NCI-H226 (cell line): Measurements from ENCODE around the gene NPPA.

ENCODE experiments used
- DNase-seq: peaks from one replicate; pipeline ENCODE4 v3.0.0-alpha.2; 2015

Gene NPPA

DNA sequence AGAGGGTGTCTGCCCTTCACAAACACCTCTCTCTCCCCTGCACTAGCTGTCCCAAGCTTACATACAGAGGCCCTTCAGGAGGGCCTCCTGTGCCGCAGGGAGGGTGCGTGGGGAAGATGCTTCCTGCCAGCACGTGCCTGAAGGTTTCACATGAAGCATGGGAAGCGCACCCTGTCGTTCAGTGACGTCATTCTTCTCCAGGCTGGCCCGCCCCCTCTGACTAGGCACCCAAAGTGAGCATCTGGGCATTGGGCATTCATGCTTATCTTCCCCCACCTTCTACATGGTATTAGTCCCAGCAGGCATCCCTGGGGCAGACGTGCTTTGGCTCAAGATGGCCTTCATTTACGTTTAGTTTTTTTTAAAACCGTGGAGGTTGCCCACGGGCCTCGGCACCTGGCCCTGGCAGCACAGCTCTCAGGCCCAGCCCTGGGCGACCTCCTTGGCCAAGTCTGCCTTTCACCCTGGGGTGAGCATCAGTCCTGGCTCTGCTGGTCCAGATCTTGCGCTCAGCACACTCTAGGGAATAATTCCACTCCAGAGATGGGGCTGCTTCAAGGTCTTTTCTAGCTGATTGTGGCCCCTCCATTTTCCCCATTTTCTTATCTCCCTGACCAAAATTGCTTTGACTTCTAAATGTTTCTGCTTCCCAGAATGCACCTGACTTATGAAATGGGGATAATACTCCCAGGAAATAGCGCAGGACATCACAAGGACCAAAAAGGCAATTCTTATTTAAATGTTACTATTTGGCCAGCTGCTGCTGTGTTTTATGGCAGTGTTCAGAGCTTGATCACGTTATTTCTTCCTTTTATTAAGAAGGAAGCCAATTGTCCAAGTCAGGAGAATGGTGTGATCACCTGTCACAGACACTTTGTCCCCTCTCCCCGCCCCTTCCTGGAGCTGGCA lies 6.1 kb downstream of the NPPA start:
- no peak for DNase-seq

DNA sequence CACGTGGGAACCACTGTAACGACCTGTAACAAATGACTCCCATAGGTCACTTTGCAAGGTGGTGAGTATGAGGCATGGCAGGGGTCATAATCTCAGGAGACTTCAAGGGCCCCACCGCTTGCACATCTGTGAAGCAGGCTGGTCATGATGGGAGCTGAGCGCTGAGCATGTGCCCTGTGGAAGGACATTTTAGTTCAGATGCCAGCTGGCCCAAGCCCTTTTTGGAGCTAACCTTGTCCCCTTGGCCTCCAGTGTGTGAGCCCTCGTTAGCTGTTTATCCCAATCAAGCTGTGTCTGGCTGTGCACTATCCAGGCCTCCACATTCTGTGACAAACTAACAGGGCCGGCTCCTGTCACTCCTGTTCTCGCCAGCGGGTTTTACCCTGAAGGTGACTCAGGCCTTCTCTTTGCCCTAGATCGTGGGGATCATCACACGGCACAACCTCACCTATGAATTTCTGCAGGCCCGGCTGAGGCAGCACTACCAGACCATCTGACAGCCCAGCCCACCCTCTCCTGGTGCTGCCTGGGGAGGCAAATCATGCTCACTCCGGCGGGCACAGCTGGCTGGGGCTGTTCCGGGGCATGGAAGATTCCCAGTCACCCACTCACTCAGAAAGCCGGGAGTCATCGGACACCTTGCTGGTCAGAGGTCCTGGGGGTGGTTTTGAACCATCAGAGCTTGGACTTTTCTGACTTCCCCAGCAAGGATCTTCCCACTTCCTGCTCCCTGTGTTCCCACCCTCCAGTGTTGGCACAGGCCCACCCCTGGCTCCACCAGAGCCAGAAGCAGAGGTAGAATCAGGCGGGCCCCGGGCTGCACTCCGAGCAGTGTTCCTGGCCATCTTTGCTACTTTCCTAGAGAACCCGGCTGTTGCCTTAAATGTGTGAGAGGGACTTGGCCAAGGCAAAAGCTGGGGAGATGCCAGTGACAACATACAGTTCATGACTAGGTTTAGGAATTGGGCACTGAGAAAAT lies 7.6 kb downstream of the NPPA start:
- no peak for DNase-seq

GRCh38 chr1:11838349-11839272 lies 9.0 kb downstream of the NPPA start:
- peak; percentile 41 for DNase-seq

GRCh38 chr1:11837767-11838348 lies 9.7 kb downstream of the NPPA start:
- DNase-seq: no peak

GRCh38 chr1:11836955-11837766 lies 10.4 kb downstream of the NPPA start:
- DNase-seq: no peak

DNA sequence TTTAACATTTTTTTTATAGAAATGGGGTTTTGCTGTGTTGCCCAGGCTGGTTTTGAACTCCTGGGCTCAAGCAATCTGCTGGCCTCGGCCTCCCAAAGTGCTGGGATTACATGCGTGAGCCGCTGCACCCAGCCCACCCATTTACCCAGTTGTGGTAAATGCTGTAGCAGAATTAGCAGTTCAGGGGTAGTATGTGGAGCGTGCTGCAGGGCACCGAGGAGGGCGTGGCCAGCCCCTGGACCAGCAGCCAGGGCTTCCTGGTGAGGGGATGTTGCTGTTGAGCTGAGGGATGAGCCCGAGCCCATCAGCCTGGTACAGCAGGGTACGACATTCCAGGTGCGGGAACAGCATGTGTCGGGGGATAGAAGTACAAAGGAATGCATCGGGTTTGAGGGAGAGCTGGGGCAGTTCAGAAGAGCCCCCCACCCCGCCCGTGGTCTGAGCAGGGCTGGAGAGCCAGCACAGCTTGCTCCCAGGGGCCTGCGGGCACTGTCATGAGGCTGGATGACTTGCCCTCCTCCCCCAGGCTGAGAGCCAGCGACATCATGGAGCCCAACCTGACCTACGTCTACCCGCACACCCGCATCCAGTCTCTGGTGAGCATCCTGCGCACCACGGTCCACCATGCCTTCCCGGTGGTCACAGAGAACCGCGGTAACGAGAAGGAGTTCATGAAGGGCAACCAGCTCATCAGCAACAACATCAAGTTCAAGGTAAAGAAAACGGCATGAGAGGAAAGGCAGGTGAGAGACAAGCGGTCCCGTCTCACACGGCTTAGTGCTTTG lies 11.9 kb downstream of the NPPA start:
- no peak for DNase-seq

GRCh38 chr1:11833900-11834299 lies 13.7 kb downstream of the NPPA start:
- DNase-seq: no peak

DNA sequence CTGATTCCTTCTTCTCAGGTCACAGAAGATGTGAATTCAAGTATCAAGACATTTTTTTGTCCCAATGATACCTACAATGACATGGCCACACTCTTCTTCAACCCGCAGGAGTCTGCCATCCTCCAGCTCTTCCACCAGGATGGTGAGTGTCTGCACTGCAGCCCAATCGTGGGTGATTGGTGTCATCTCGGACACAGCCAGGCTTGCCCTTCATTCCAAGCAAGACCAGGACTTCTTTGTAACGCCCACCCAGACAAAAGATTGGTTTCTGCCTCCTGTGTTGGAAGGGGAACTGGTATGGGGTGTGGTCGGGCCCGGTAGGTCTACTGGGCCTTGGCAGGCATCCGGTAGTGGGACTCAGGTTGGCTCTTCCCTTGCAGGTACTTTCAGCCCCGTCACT lies 14.1 kb downstream of the NPPA start:
- no peak for DNase-seq

DNA sequence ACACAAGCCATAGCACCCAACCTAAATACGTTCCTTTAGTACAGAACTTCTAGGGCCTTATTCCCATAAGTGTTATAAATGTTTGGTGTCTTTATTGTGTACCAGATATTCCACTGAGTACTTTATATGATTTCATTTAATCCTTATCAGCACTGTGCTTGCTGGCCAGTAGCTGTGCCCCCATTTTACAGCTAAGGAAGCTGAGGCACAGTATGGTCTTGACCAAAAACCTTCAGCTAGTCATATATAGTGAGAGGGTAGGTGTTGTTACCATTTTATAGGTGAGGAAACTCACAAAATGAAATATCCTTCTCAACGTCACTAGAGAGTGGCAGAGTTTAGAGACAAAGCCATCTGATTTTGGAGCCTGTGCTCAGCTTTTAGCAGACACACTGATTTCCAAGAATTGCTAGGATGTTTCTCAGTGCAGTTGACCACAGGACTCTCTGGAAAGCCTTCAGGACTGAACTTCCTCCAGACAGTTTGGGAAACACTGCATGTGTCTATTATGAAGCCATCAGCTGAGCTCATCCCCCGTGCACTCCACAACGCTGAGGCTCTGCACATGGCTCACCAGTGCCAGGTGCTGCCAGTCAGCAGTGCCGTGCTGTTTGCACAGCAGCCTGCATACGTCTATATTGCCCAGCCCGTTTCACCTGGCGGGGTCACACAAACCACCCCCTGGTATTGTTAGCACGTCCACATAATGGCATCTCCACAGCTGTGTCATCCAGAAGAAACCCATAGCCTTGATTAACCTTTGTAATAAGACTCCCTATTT lies 15.4 kb downstream of the NPPA start:
- DNase-seq: no peak

GRCh38 chr1:11828511-11828910 lies 19.1 kb downstream of the NPPA start:
- no peak for DNase-seq

GRCh38 chr1:11826946-11827345 lies 20.6 kb downstream of the NPPA start:
- DNase-seq: no peak

DNA sequence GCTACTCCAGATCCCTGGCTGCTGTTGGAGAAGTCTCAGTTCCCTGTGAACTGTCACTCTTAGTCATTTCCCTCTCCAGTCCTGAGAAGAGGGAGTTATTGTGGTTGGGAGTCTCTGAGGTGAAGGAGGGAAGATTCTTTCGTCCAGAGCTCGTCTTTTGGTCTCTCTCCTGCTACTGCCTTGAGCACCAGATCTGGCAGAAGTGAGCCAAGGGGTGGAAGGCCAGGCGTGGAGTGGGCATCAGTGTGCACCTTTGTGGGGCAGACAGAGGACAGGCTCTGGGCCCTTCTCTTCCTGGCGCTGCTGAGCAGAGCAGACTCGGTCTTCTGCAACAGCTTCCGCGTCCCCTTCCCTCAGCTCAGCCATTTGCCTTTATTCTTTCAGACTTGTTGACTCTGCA lies 22.5 kb downstream of the NPPA start:
- no peak for DNase-seq

GRCh38 chr1:11823366-11824137 lies 24.0 kb downstream of the NPPA start:
- peak; percentile 44 for DNase-seq

DNA sequence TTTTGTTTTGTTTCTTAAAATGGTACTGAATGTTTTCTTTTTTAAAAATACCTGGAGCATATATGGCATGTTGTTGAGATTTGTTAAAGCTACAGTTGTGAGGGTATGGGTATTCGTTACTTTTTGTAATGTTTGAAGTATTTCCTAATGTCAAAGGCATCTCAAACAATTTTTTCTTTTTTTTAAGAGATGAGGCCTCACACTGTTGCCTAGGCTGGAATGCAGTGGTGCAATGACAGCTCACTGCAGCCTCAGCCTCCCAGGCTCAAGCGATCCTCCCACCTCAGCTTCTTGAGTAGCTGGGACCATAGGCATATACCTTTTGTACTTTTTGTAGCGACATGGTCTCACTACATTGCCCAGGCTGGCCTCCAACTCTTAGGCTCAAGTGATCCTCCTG lies 25.5 kb downstream of the NPPA start:
- DNase-seq: peak; percentile 78

- no peak for DNase-seq
These were observed 30.4 kb downstream of the NPPA start for GRCh38 chr1:11817192-11817591.

DNA sequence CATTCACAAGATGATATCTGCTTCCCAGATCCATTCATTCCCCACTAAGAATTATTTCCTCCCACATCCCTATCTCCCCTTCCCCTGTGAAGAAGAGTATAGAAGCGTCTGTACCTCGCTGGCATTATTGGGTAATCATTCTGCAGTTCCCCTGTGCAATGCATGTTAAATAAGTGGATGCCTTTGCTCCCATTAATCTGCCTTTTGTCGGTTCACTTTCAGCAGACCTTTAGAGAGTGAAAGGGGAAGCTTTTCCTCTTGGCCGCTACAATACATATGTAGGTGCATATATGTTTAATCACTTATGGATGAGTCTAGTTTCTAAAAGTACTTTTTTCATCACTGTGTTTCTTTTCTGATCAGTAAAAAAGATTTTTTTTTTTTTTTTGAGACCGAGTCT lies 34.6 kb downstream of the NPPA start:
- DNase-seq: no peak

DNA sequence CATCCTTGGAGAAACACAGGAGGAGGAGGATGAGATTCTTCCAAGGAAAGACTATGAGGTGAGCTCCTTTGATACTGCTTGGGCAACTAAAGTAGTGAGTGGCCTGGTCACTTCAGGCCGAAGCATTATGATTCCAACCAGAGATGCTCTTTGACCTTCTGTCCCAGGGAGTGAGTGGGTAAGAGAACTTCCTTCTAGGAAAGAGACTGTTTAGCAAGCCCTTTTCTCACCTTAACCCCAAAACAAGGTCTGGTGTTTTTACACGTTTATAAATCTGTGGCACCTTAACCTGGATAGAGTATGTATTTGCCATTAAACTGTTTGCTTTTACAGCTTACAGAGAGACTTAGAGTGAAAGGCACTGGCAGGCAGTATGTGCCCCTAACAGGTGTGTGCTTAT lies 40.5 kb downstream of the NPPA start:
- no peak for DNase-seq

GRCh38 chr1:11806307-11806936 lies 41.2 kb downstream of the NPPA start:
- DNase-seq: no peak
